DMS 273 (cell line): ENCODE results near the gene ZNF518B.

Source experiments
- DNase-seq: peaks from one replicate; lab custom pipeline; 2025; ENCODE audit not compliant: unreplicated experiment; lab: John Stamatoyannopoulos, UW

The ZNF518B gene, protein sequence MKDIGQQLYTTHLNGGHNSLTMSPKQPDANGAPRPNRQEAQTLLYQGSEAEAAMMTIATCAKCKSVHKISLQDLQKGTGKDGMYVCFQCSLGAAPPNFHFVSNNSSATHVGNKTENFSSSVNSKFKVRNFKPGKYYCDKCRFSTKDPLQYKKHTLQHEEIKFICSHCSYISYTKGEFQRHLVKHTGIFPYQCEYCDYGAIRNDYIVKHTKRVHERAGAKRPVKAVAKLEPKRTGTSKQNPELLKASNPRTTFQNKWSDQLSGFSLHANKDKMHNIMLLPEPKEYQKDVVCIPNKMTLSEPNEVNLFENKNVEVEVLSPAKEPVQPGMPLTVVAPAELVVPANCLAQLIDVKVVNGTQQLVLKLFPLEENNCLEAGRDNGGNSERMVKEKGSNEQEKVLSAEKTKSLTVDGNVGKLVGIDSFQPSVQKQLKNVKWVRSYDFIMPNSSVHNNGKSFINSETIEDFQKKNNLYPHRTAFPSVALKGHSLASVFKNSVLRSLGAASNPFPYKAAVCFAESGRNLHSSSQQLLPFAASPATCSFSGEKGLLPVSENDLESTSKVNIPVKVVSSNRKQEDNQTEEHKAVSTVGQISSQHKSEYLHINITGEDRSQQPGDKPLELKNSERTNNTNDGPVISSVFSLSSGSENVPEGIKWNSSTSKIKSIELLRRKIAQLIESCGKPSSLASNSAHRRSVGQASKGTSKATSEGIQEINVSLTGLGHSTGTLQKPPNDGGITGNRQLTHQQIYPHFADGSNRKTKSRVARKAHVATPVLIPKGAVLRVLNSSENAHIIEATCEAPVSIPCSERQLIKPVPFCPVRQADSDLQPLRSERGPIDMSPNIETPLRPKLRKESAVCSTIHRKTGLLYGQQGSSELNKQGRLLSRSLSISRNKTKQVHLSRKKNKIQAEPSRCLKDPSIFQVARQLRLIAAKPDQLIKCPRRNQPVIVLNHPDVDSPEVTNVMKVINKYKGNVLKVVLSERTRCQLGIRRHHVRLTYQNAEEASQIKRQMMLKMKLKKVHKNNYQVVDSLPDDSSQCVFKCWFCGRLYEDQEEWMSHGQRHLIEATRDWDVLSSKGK

DNA sequence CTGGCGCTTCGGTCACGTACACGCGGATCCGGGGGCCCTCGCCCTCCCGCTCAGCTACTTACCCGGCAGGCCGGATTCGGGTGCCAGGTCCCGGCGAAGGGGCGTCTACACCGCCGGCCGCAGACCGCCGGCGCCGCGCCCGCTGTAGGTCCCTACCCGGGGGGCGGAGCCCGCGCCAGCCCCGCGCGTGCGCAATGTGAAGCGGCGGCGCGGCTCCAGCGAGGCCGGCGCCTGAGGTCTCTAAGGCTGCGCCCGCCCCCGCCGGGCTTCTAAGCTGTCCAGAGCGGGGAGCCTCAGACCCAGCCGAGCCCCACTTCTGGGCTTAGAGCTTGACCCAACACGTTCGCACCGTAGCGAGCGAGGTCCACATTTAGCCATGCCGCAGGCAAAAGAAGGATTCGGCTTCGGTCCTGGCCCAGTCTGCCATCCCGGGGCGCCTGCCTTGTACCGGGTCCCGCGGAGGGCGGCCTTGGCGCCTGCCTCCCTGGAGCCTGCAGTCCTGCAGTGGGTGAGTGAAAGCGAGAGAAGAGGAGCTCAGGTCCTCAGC is at the start of gene ZNF518B:
Gene ZNF518B (minus strand): TSS at position 172 of the 547 bp plus-strand sequence. CDS start 11,098 bp downstream, outside the sequence.
- DNase-seq, result peak; percentile 82

DNA sequence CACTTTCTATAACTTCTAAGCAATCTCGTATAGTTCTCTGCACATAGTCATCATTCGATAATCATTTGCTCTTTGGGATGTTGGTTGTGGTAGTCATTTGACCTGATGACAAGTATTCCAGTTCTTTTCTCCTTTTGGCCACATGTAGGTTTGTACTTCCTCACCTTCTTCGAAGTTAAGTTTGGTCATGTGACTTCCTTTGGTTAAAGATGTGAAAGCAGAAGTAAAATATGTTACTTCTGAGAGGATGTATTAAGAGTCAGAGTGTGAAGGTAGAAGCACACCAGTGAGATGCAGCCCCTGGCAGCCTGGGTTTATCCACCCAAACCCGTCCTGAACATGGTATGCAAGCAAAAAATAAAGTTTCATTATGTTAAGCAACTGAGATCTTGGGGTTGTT is 48.9 kb upstream of the ZNF518B start:
- DNase-seq, result no peak

DNA sequence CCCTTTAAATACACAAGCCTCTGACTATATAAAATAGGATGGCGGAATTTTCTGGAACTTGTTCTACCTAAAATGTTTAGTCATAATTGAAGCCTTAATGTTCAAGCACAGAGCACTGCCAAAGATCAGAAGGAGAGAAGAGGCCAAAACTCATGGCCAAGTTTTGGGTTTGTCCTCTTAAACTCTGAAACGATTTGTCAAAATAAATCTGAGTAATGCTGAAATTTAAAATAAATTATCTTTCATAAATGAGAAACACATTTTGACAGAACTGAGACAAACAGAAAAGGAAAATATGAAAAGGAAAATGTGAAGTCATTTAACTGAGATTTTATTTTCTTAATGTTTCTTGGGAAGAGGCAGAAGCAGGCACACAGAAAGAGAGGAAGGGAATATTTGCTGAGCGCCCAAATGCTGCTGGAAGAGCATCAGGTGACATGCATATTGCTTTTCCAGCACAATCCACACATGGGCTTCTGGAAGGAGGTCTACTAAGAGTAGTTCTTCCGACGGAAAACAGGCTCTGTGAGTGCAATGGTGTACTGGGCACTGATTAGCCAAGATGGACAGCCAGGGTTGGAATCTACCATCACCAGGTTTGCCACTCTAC is 47.4 kb upstream of the ZNF518B start:
- DNase-seq, result no peak

- DNase-seq, result no peak
Observed at GRCh38 chr4:10502717-10503116, 45.5 kb upstream of the ZNF518B start.

DNA sequence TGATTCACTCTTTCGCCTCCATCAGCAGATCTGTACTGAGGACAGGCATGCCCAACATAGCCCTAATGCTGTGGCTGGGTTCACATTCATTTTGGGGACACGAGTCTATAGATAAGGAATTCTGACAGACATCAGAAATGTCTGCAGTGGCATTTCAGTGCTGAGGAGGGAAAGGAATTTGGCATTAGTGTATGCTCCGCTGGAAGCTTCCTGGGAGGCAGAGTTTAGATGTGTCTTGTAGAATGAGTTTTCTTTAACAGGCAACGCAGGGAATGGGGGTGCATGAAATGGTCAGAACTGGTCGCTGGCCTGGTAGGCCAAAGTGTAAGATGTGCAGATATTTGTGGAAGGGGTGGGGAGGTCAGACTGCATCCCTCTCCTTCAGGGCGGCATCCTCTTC is 43.5 kb upstream of the ZNF518B start:
- no peak for DNase-seq

DNA sequence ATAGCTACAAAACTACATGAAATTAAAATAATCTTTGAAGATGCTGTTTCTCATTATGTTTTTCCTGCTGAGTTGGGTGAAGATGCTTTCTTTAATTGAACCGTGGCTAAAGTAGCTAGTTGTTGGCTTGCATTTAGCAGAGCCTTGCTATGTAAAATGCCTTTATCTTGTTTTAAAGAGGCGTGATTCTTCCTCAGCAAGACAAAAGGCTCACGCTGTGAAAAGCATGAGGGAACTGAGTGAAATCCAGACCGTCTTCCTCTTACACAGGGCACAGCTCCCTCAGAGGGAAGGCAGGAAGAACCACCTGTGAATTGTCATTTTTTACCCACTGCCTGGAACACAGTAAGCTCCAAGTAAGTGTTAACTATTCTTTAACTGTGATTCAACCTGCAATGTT is 39.0 kb upstream of the ZNF518B start:
- DNase-seq, result no peak

- no peak for DNase-seq
Observed at GRCh38 chr4:10495651-10496050, 38.4 kb upstream of the ZNF518B start.

GRCh38 chr4:10492464-10492863 is 35.2 kb upstream of the ZNF518B start:
- no peak for DNase-seq

DNA sequence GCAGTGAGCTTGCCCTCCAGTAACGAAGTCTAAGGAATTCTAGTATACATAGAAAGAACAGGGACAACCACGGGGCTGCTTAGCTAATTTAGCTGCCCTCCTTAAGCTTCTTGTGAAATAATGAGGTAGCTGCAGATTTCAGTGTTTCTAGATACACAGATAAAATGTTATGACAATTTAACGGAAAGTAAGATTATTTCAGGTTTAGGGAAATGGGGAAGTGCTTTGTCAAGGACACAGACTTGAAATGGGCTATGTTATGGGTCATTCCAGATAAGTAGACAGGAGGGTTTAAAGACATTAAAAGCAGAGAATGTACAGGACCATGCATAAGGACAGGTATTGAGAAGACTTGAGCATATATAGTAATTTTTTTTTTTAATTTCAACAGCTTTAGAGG is 34.2 kb upstream of the ZNF518B start:
- no peak for DNase-seq

GRCh38 chr4:10490996-10491395 is 33.8 kb upstream of the ZNF518B start:
- DNase-seq, result no peak

DNA sequence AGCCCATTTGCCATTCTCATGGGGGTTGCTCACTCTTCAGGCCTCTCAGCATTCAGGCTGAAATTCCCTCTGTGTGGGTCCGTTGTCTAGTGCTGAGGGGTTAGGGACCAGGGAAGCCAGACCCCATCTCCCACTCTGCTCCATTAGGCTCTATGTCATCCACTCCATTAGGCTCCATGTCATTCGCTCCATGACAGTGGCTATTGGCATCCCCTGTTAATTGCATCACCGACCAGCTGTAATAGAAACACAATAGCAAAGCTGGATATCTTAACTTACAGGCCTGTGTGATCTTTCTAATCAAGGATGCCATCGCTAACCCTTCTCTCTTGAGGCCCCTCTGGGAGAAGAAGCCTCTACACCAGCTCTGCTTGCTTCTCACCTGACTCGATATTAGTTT is 25.7 kb upstream of the ZNF518B start:
- no peak for DNase-seq

DNA sequence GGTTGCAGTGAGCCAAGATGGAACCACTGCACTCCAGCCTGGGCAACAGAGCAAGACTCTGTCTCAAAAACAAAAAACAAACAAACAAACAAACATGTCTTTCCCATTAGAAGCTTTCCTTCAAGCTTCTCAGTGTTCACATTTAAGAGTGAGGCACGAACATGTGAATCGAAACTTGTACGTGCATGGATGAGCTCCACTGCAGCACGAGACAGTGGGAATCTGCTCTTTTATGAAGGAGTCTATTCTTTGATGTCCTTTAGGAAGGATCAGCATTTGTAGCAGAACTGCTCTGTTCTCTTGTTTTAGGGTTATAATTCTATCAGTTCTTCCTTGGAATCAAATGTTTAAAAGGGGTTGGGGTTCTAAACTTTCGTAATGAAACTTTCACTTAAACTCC is 23.4 kb upstream of the ZNF518B start:
- no peak for DNase-seq

DNA sequence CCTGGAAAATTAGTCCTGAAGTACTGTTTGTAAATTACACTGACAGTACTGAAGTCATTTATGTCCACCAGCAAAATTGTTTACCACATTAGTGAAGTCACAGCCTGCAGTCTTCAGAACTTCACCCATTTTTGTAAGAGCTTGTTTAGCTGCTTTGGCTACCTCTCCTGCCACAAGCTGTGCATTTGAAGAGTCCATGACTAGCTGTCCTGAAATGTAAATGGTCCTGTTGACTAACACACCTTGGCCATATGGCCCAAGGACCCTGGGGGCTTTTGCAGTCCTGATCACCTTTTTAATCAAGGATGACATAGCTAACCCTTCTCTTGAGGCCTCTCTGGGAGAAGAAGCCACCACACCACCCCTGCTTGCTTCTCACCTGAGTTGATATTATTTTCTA is 21.4 kb upstream of the ZNF518B start:
- no peak for DNase-seq

DNA sequence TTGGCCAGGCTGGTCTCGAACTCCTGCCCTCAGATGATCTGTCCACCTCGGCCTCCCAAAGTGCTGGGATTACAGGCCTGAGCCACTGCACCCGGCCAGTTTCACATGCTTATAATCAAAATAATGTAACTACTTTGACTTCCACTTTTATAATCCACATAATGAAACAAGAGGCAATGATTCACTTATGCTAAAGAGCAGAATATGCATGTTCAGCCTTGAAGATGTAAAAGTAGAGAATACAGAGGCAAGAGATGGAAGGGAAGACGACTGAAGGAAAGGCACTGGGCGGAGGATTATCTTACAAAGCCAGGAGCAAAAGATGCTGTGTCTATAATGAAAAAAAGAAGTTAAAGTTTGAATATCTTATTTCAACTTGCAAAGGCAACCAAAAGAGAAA is 13.3 kb upstream of the ZNF518B start:
- DNase-seq, result no peak

DNA sequence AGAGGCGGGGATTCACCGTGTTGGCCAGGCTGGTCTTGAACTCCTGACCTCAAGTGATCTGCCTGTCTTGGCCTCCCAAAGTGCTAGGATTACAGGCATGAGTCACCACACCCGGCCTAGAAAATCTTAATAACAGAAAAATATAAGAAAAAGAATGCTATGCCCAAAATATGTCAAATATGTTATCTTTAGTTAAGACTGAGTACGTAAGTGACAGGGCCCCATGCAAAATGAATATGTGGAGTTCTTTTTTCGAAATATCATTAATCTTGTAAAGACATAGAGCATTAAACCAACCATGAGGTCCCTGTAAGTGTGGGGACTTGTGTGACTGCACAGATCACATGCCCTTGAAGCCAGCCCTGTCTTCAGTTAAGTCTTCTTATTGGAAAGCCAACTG is 8.9 kb upstream of the ZNF518B start:
- no peak for DNase-seq

GRCh38 chr4:10462876-10463275 is 5.7 kb upstream of the ZNF518B start:
- no peak for DNase-seq

DNA sequence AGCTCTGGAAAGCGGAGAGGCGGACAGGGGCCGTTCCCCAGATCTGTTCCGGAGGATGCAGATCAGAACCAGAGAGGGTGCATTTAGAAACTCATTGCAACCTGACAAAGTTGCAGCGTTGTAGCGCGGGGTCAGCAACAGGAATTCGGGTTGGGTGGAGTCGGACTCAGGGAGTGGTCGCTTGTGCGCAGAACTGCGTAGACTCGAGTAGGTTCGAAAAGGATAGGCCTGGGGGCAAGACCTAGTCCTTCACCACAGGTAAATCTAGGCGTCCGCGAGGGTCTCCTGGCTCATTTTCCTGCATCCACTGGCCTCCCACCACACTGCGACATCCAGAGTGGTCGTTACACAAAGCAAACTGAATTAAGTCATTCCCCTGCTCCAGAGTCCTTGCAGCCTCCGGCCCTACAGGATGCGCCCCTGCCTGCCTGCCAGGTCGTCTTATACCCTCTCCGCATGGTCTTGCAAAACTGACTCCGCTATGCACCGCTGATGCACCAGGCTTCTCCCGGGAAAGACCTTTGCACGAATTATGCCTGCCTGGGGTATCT is 4.7 kb upstream of the ZNF518B start:
- no peak for DNase-seq

GRCh38 chr4:10461091-10461849 is 4.0 kb upstream of the ZNF518B start:
- peak; percentile 76 for DNase-seq

DNA sequence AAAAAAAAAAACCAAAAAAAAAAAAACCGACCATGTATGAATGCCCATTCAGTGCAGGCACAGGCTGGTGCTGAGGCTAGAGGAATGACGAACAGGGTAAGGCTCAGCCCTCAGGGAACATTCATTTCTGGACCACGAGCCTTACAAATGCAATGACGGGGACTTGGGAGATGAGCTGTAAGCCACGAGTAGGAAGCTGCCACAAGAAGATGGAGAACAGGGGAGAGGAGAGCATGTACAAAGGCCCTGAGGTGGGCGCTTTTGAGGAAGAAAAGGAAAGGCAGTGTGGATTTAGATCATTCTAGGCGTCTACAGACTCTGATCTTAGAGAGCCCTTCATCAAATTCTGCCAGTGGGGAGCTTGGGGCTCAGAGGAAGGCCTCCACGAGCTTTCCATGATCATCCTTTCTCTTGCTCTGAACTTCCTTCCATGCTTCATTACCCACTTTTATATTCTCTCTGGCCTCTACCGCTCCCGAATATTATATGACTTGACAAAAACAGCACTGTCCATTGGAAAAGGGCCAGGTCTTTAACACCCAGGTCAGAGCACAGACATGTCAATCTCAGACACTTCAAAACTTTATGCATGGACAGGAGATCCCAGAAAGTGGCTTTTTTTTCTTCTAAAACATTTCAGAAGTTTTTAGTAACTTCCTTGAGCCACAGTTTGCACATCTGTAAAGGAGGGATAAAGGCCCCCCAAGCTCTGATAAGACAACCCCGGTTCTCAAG is 3.3 kb upstream of the ZNF518B start:
- no peak for DNase-seq
